Kidney (tissue), 14 donors: Measurements from ENCODE around the gene ZMYM3. TPM values are rescaled to one million over a fixed set of nuclear protein-coding genes. Genes with fewer than 3 reads are reported as not detected.

Source experiments
- DNase-seq, 5 donors: peaks; one replicate each; pipeline ENCODE4 v3.0.0-alpha.2; 2013 to 2020
- FAIRE-seq: peaks from 2 replicates; lab custom pipeline; 2012; peaks lifted over from hg19 to GRCh38; lab: Jason Lieb, UNC
- H3K27ac ChIP-seq, 2 donors: one replicate each; pipeline ENCODE4 v1.7.0; 2013; ENCODE audit warnings: low read depth in 2 of 2, low read length in 2 of 2, inconsistent platforms in 1 of 2
- H3K27me3 ChIP-seq: one replicate; pipeline ENCODE4 v1.7.1; 2013; ENCODE audit warnings: low read length, inconsistent platforms; ENCODE audit not compliant: control insufficient read depth, insufficient read depth
- H3K36me3 ChIP-seq, 3 donors: one replicate each; pipeline versions ENCODE4 v1.7.0 to v1.7.1; 2013; ENCODE audit warnings: low read length in 3 of 3, control low read depth in 1 of 3, inconsistent platforms in 1 of 3; ENCODE audit not compliant: insufficient read depth in 3 of 3, control insufficient read depth in 2 of 3
- H3K4me1 ChIP-seq, 3 donors: one replicate each; pipeline versions ENCODE4 v1.7.0 to v1.7.1; 2013; ENCODE audit warnings: low read length in 3 of 3, inconsistent platforms in 1 of 3, low read depth in 1 of 3; ENCODE audit not compliant: control insufficient read depth in 2 of 3, insufficient read depth in 2 of 3
- H3K4me3 ChIP-seq, 3 donors: one replicate each; pipeline versions ENCODE4 v1.7.0 to v1.8.1; 2013; ENCODE audit warnings: low read length in 3 of 3, control low read depth in 1 of 3, inconsistent platforms in 1 of 3
- H3K9ac ChIP-seq, 3 donors: one replicate each; pipeline versions ENCODE4 v1.7.0 to v1.7.1; 2013; ENCODE audit warnings: low read length in 3 of 3, control low read depth in 1 of 3, inconsistent platforms in 1 of 3
- H3K9me3 ChIP-seq, 3 donors: one replicate each; pipeline versions ENCODE4 v1.7.0 to v1.7.1; 2013; ENCODE audit warnings: low read length in 3 of 3, control low read depth in 1 of 3, inconsistent platforms in 1 of 3; ENCODE audit not compliant: control insufficient read depth in 2 of 3, insufficient read depth in 1 of 3
- intact Hi-C: fragments of 100-400 bp; cut with DNase I; formaldehyde crosslinking; loops from one replicate; pipeline ENCODE4 v1.11.1; 2022
- polyA plus RNA-seq: library from polyadenylated mRNA; stranded (reverse); fragments of 350-450 nt; fragmentation: Illumina TruSeq; extraction: RNeasy Lipid Tissue Mini Kit (QIAGEN cat#74804); gene quantifications from one replicate; pipeline ENCODE4 v1.2.3, GENCODE V29; 2014; ENCODE audit warnings: low read depth, low replicate concordance; ENCODE audit not compliant: insufficient read depth
- total RNA-seq: library from RNA; stranded (reverse); fragmentation: NEBNext Ultra II Directional; extraction: Animal tissue kit (Norgen Biotek cat#: 25700); gene quantifications from one replicate; pipeline ENCODE4 v1.2.1, GENCODE V29; 2021
- TF ChIP-seq, protein P1 (sequence below): IDR thresholded peaks from 3 replicates; pipeline ENCODE4 v1.5.1; 2012; ENCODE audit warnings: mild to moderate bottlenecking, moderate library complexity, borderline replicate concordance; ENCODE audit not compliant: insufficient read depth; ENCODE audit errors: extremely low read depth
- donor health status: control.
- donor health status: control.
- donor health status: control.
- donor health status: control.
- donor health status: control.
- donor health status: DM: yes; HTN: yes; CAD: no.
- donor health status: Normal renal cell carcinoma (clear cell type).

ZMYM3 gene
- total and polyA plus RNA-seq, 2 donors from 2014 or later: 9.7 to 26.7 TPM

DNA sequence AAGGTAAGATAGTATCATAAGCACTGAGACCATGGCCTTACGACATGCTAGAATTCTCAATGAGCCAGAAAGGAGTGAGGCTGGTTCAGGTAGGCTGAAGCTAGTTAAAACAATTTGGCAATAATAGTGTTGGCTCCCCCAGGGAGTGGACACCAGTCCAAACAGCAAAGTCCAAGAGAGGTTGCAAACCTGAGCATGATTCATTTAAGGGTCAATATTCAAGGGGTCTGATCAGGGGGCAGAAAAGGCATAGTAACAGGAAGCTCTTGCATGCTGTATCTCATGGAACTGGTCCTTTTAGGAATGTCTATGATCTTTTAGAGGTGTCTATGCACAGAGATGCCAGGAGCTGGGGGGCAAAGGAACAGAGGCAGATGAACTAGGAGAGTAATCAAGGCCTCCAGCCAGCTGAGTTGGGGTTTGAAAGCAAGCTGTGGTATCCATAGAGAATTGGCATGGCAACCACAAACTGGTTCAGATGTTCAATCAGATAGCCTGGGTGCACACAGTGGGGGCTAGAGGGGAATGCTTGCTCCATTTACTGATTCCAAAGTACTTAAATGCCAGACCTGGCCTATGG lies 25.8 kb downstream of the ZMYM3 start:
- peaks cover 0 to 6% (median 0%) of the 10 kb centered on the region in 3 donors for H3K4me1 ChIP-seq
- peak; percentile 6 for FAIRE-seq
- no peaks in the 10 kb centered on the region for H3K27me3 ChIP-seq
- H3K36me3 ChIP-seq: no peaks in the 10 kb centered on the region
- TF ChIP-seq, protein P1, sequence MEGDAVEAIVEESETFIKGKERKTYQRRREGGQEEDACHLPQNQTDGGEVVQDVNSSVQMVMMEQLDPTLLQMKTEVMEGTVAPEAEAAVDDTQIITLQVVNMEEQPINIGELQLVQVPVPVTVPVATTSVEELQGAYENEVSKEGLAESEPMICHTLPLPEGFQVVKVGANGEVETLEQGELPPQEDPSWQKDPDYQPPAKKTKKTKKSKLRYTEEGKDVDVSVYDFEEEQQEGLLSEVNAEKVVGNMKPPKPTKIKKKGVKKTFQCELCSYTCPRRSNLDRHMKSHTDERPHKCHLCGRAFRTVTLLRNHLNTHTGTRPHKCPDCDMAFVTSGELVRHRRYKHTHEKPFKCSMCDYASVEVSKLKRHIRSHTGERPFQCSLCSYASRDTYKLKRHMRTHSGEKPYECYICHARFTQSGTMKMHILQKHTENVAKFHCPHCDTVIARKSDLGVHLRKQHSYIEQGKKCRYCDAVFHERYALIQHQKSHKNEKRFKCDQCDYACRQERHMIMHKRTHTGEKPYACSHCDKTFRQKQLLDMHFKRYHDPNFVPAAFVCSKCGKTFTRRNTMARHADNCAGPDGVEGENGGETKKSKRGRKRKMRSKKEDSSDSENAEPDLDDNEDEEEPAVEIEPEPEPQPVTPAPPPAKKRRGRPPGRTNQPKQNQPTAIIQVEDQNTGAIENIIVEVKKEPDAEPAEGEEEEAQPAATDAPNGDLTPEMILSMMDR: no peak
- no peak for DNase-seq
- intact Hi-C loops: no loop called here
- H3K9me3 ChIP-seq: no peaks in the 10 kb centered on the region
- peak overlapping the region in 1 of 2 donors; percentile 57 for H3K27ac ChIP-seq
- H3K4me3 ChIP-seq: no peak overlapping the region
- no peak overlapping the region for H3K9ac ChIP-seq

DNA sequence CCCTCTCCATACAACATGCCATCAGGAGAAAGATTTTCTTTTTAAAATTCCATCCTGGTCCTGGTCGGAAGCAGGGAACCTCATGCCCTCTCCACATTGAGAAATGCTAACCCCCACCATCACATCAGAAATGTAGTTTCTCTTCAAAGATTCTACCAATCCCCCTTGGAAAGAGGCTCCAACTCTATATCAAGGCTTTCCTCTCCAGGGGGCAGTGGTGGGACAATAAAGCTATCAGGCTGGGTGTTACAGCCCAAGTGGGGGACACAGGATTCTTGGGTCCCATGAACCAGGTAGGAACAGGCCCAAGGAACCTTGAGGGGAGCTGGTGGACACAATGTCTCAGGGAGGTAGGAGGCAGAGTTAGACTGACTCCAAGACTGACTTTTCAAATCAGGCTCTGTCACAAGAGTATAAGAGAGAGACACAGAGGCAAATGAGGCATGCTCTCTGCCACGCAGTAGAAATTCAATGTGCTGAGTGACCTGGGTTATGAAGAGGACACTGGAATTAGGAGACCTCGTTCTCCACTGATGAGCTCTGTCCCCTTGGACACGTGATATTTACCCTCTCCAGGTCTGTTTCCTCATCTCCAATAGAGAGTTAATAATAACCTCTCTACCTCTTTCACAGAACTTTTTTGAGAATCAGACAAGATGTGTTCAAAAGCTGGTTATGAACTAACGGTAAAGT lies 26.4 kb downstream of the ZMYM3 start:
- TF ChIP-seq, protein P1: no peak
- H3K9me3 ChIP-seq: no peaks in the 10 kb centered on the region
- peak overlapping the region in 1 of 2 donors; percentile 57 for H3K27ac ChIP-seq
- intact Hi-C loops: no loop called here
- H3K4me3 ChIP-seq: no peak overlapping the region
- FAIRE-seq (no peak), DNase-seq (no peak)
- peaks cover 0 to 6% (median 0%) of the 10 kb centered on the region in 3 donors for H3K4me1 ChIP-seq
- H3K27me3 ChIP-seq: no peaks in the 10 kb centered on the region
- no peak overlapping the region for H3K9ac ChIP-seq
- H3K36me3 ChIP-seq: no peaks in the 10 kb centered on the region

DNA sequence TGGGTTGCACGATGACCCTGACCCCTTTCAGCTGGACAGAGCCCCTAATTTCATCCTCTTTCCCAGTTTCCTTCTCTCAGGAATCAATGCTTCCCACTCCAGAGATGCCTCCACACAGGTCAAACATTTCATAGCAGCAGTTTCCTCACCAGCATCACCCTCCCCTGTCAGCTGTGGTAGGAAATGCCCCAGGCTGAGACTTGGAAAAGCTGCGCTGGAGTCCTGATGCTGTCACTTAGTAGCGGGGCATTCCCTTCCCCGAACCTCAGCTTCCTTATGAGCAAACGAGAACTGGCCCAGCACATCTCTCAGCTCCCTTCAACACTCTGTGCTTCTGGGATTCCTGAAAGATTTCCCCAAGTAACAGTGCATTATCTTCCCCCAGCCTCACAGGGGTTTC lies 28.3 kb downstream of the ZMYM3 start:
- H3K4me3 ChIP-seq: no peak overlapping the region
- TF ChIP-seq, protein P1: no peak
- no peak overlapping the region for H3K27ac ChIP-seq
- intact Hi-C loops: no loop called here
- H3K9me3 ChIP-seq: no peaks in the 10 kb centered on the region
- H3K4me1 ChIP-seq: peaks cover 0 to 6% (median 0%) of the 10 kb centered on the region in 3 donors
- H3K9ac ChIP-seq: no peak overlapping the region
- no peak for DNase-seq
- no peak for FAIRE-seq
- H3K27me3 ChIP-seq: no peaks in the 10 kb centered on the region
- no peaks in the 10 kb centered on the region for H3K36me3 ChIP-seq
